Hippocampal formation (tissue), 2 donors: ENCODE measurements around the gene UTP15.
A peak's percentile ranks its signal among the peaks of the same experiment; 100 is the strongest.

Source experiments
- DNase-seq, 2 donors: peaks; one replicate each; lab custom pipeline; 2025; lab: John Stamatoyannopoulos, UW

The UTP15 gene, protein sequence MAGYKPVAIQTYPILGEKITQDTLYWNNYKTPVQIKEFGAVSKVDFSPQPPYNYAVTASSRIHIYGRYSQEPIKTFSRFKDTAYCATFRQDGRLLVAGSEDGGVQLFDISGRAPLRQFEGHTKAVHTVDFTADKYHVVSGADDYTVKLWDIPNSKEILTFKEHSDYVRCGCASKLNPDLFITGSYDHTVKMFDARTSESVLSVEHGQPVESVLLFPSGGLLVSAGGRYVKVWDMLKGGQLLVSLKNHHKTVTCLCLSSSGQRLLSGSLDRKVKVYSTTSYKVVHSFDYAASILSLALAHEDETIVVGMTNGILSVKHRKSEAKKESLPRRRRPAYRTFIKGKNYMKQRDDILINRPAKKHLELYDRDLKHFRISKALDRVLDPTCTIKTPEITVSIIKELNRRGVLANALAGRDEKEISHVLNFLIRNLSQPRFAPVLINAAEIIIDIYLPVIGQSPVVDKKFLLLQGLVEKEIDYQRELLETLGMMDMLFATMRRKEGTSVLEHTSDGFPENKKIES

GRCh38 chr5:73565139-73565968 is at the start of gene UTP15, which contains the start of gene ANKRA2:
UTP15 (plus strand) TSS chr5:73565743; CDS start chr5:73567345, 1,602 bp downstream.
ANKRA2 (minus strand) TSS chr5:73565639; CDS start chr5:73562881, 2,758 bp downstream.
- peak; percentile 94 to 95 for DNase-seq

DNA sequence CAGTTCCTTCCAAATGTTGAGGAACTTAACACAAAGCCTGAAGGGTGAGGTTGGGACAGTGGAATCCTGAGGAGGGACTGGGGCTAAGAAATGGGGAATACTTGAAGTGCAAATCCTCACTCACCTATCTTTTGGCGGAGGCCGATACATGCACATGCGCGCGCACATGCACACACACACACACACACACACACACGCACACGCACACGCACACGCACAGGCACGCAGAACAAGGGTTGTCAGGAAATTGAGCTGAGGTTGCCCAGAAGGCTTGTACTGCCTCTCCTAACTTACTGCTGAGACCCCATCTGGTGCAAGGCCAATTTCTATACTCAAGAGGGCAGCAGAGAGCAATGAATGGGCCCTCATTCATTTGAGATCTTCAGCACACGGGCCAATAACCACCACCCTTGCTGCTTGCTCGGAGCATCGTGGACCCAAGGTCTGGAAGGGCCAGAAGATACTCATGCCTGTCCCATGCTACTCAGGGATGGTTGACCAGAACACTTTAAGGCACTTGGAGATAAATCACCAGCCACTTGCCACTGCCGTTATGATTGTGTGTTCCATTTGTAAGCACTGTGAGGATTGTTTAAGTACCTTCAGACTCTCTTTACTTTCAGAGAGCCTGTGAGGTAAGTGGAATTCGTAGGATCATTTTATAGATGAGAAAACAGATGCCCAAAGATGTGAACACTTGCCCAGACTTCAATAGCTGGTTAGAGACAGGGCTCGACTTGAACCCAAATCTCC is 45.8 kb upstream of the UTP15 start:
- peak; percentile 24 to 66 for DNase-seq

GRCh38 chr5:73522989-73523388 is 42.6 kb upstream of the UTP15 start:
- no peak for DNase-seq

DNA sequence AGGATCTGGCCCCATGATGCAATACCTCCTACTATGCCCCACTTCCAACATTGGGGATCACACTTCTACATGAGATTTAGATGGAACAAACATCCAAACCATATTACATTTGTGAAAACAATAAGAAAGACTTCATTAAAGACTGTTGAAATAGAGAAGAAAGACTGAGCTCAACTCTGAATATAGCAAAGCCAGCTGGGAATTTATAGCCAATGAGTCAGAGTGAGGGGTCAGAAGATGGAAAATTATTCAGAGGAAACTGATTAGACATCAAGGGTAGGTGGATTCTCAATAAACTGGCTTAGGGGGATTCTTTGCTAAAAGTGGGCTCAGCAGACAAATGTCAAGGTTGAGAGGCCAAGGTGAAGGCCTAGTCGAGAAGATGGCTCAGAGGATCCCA is 41.7 kb upstream of the UTP15 start:
- no peak for DNase-seq

- DNase-seq = no peak
Observed at GRCh38 chr5:73525606-73526203, 39.8 kb upstream of the UTP15 start.

GRCh38 chr5:73528248-73528647 is 37.3 kb upstream of the UTP15 start:
- no peak for DNase-seq

- DNase-seq = no peak
Observed at GRCh38 chr5:73529081-73529480, 36.5 kb upstream of the UTP15 start.

DNA sequence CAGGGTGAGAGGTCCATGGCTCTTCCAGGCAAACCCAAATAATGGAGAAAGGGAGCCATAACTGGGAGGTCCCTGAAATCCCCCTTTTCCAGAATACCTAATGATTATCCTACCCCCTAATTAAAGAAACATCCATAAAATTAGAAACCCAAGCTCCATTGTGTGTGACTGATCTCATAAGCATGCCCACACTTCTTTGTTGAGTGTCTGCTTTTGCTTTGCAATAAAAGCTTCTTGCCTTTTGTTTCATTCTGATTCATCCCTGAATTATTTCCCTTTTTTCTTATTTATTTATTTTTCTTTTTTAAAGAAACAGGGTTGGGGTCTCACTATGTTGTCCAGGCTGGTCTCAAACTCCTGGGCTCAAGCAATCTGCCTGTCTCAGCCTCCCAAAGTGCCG is 34.2 kb upstream of the UTP15 start:
- DNase-seq = no peak

DNA sequence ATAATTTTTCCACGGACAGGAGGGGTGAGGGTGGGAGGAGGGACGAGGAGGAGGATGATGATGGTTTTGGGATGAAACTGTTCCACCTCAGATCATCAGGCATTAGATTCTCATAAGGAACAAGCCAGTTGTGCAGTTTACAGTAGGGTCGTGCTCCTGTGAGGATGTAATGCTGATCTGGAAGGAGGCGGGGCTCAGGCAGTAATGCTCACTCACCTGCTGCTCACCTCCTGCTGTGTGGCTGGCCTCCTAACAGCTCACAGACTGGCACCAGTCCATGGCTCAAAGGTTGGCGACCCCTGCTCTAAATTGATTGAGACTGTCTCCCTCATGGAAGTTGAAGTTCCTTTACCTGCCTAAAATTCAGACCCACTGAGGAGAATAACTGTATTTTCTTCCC is 33.3 kb upstream of the UTP15 start:
- DNase-seq = no peak

DNA sequence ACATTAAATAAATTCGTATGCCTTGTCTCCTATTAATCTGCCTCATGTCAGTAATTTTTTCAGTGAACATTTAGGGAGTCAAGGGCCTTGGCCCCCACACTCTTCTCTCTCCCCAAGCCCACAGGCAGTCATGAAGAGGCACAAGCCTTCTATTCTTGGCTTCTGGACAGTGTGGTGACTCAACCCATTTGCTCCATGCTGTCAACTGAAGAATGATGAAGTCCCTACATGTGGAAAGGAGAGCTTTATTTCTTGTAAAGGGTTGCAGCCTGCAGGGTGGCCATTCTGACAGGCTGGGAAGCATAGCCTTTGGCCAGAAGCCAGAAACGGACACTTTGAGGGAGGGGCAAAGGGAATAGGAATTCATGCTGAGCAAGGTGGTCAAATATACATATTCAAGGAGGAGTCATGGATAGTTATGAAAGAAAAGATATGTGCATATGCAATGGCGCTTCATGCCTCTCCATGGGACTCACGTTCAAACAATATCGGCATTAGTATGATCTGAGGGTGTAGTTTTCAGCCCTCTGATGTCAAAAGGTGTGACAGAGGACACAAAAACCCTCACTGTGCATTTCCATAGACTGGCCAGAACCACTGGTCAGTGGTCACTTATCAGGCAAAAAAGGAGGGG is 31.4 kb upstream of the UTP15 start:
- no peak for DNase-seq

- no peak for DNase-seq
Observed at GRCh38 chr5:73534971-73535370, 30.6 kb upstream of the UTP15 start.

DNA sequence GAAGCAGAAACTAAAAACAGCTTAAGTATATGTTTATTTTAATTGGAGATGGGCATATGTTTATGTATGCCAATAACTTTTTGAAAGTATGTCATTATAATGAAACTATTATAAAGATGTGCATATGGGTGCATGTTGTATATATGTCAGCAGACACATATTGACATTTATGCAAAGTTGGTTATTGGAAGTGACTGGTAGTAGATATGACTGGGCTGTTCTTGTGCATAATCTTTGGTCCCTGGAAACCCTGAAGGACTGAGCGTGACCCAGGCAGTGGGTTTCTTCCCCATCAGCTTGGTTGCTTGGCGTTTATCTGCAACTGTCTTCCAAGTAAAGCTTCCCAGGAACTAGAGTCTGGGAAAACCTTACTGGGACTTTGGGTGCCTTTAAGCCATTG is 25.8 kb upstream of the UTP15 start:
- no peak for DNase-seq

DNA sequence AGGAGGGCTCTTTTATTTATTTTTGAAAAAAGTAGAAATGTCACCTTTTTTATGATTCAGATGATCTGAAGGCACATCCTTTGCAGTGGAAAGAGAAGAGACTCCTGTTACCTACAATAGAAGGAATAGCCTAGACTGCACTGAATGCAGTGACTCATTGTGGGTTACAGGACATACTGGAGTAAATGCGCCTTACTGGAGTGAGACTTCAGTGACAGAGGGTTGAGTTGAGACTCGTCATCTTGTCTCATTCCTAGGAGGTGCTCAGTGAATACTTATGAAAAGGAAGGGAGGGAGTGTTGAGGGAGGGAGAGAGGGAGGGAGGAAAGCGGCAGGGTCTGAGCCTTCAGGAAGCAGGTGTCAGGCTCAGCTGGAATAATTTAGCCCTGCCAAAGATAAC is 25.4 kb upstream of the UTP15 start:
- no peak for DNase-seq

- DNase-seq = no peak
Observed at GRCh38 chr5:73542020-73542419, 23.5 kb upstream of the UTP15 start.

DNA sequence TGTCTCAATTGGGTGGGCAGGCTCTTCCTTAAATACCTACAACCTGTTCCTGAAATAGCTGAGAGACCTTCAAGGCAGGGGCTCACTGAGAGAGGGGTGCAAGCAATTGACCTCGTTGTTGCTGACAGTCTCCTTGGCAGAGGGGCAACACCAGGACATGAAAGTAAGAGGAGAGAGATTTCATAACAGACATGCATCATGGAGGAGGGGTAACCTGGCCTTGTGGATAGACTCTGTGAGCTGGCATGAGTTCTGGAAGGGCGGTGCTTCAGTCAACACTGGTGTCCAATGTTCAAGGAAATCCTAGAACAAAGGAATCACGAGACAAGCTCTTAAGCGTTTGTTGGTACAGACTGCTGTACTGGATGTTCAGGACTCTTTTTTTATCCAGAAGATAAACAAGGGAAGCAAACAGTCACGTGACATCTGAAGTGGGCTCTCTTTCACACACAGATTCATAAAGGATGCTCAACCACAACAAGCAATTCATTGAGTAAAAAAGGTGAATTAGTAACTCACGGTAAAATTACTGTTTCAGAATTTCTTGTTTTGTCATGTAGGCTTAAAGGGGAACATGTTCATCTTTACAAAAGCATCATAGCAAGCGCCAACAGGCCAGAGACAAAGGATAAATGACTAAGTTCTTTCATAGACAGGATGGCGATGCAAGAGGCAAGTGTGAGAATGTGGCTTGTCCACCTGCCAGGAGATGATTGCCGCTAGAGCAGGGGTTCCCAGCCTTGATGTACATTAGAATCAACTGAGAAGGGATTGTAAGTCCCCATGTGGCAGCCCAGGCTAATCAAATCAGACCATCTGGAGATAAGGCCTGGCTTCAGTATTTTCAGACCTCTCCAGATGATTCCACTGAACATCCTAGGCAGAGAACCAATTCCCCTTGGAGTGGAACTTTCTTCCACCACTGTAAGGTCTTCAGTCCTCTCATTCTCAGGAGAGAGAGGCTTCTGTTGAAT is 20.8 kb upstream of the UTP15 start:
- no peak for DNase-seq

DNA sequence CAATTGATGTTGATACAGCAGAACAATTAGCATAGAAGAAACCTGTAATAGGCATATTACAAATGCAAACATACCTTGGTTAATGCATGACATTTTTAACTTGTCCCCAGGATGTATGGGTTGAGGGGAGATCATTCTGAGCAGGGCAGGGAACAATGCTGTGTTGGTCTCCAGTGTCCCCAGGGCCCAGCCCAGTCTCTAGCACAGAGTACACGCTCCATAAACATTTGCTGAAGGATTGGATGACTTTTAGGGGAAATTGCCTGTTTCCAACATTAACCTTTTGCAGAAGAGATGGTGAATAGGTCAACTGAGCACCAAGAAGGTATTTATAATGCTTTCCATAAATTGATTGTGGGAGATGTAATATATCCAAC is 20.2 kb upstream of the UTP15 start:
- no peak for DNase-seq

GRCh38 chr5:73550016-73550415 is 15.5 kb upstream of the UTP15 start:
- no peak for DNase-seq

GRCh38 chr5:73552642-73553041 is 12.9 kb upstream of the UTP15 start:
- no peak for DNase-seq

GRCh38 chr5:73558950-73559349 is 6.6 kb upstream of the UTP15 start:
- DNase-seq = no peak

GRCh38 chr5:73564018-73564417 is 1.5 kb upstream of the UTP15 start:
- DNase-seq = no peak
